Adipocyte (in vitro differentiated cells): ENCODE data around the gene VSIG10.

ENCODE experiments used
- DNase-seq: peaks from one replicate; pipeline ENCODE4 v3.0.0-alpha.2; 2015; ENCODE audit warnings: low read depth
- H3K27me3 ChIP-seq: replicated peaks from 2 replicates; pipeline ENCODE4 v1.7.0; 2013; ENCODE audit warnings: mild to moderate bottlenecking, low read length, moderate library complexity; ENCODE audit not compliant: control insufficient read depth, insufficient read depth
- H3K36me3 ChIP-seq: 2 replicates; pipeline ENCODE4 v1.7.0; 2013; ENCODE audit warnings: low read length, mild to moderate bottlenecking, moderate library complexity; ENCODE audit not compliant: control insufficient read depth, insufficient read depth, severe bottlenecking
- H3K4me1 ChIP-seq: 2 replicates; pipeline ENCODE4 v1.7.0; 2013; ENCODE audit warnings: mild to moderate bottlenecking, low read length, moderate library complexity; ENCODE audit not compliant: control insufficient read depth, insufficient read depth
- H3K4me3 ChIP-seq: 2 replicates; pipeline ENCODE4 v1.7.0; 2013; ENCODE audit warnings: mild to moderate bottlenecking, low read length, moderate library complexity
- H3K9ac ChIP-seq: 2 replicates; pipeline ENCODE4 v1.7.0; 2013; ENCODE audit warnings: mild to moderate bottlenecking, low read length, moderate library complexity
- H3K9me3 ChIP-seq: 2 replicates; pipeline ENCODE4 v1.7.0; 2013; ENCODE audit warnings: mild to moderate bottlenecking, low read length, moderate library complexity; ENCODE audit not compliant: control insufficient read depth

Gene VSIG10

GRCh38 chr12:118038137-118038536 lies 65.7 kb downstream of the VSIG10 start:
- Histone ChIP-seq H3K4me1 (peaks cover 21% of the 10 kb centered on the region), H3K9ac (no peak overlapping the region), H3K9me3 (no peaks in the 10 kb centered on the region), H3K27me3 (no peaks in the 10 kb centered on the region), H3K36me3 (peaks cover 94% of the 10 kb centered on the region), H3K4me3 (no peak overlapping the region)
- DNase-seq, result no peak

DNA sequence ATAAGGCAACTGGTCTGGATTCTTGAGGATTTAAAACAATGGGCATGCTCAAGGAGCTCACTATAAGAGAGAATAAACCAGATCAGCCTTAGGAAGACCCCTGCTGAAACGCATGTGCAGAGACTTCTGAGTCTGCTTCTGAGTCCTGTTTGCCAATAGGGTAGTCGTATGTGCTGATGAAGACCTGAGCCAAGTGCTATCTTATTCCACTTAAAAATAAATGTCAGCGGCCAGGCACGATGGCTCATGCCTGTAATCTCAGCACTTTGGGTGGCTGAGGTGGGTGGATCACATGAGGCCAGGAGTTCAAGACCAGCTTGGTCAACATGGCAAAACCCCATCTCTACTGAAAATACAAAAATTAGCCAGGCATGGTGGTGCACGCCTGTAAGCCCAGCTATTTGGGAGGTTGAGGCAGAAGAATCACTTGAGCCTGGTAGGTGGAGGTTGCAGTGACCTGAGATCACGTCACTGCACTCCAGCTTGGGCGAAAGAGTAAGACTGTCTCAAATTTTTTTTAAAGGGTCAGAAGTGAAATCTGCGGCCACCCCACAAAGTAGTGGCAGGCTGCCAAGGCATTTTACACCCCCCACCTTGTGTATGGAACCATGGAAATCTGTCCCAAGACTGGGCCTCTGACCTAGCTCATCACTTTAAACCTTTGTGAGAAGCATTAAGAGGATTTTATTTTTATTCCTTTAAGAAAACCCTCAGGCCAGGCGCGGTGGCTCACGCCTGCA lies 67.0 kb downstream of the VSIG10 start:
- H3K9me3 ChIP-seq, result no peaks in the 10 kb centered on the region
- no peak overlapping the region for H3K4me3 ChIP-seq
- H3K9ac ChIP-seq, result no peak overlapping the region
- no peak for DNase-seq
- H3K27me3 ChIP-seq, result no peaks in the 10 kb centered on the region
- H3K4me1 ChIP-seq, result peaks cover 21% of the 10 kb centered on the region
- peaks cover 94% of the 10 kb centered on the region for H3K36me3 ChIP-seq

GRCh38 chr12:118035190-118036041 lies 68.4 kb downstream of the VSIG10 start:
- Histone ChIP-seq H3K4me1 (peaks cover 21% of the 10 kb centered on the region), H3K9me3 (no peaks in the 10 kb centered on the region), H3K4me3 (no peak overlapping the region), H3K27me3 (no peaks in the 10 kb centered on the region), H3K9ac (no peak overlapping the region), H3K36me3 (peaks cover 96% of the 10 kb centered on the region)
- DNase-seq, result peak; percentile 20

DNA sequence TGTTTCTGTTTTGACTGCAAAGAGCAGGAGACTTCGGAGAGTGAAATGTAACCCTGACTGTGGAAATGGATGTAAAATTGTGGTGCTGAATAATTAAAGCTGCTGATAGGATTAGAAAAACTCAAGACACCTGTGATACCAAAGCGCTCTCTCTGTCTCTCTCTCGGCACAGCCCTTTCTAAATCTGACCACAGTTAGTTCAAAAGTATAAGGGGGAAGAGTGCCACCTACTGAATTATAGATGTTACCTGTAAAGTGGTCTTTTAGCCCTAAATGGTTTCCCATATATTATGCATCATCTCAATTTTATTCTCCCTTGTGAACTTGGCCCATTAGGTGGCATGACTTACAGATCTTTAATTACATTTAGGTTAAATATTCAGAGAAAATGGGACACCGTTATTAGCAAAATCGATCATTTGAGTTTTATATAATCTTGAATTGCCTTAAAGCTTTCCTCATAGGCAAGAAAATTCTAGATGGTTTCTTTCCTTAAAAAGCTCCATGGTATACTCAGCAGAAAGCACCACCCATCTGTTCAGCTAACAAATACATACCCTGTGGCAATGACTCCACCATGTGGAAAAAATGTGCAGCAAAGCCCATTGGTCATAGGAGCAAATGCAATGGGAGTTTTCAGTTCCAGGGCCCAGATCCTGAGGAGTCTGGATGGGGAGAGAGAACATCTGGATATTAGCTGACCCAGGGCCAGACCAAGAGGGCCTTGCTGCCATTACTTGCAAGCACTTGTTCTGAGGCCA lies 69.2 kb downstream of the VSIG10 start:
- Histone ChIP-seq H3K9ac (no peak overlapping the region), H3K4me1 (peaks cover 21% of the 10 kb centered on the region), H3K9me3 (no peaks in the 10 kb centered on the region), H3K27me3 (no peaks in the 10 kb centered on the region), H3K36me3 (peaks cover 99% of the 10 kb centered on the region), H3K4me3 (no peak overlapping the region)
- peak; percentile 68 for DNase-seq

DNA sequence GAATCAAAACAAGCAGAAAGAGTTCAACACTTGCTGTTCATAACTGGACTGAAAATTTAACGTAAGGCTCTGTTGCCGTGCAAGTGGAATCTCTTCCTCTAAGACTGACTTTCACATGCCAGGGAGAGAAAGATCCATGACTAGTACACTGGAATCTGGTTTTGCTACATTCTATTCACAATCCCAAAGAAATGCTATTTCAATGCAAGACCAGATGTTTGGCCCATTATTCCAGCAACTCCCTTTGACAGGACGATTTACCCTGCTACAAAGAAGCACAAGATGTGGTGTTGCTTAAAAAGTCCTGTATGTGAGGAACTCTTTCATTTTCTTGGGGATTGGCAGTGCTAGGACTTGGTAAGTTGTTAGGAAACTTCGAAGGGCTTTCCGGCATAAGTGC lies 69.9 kb downstream of the VSIG10 start:
- Histone ChIP-seq H3K9ac (no peak overlapping the region), H3K4me3 (no peak overlapping the region), H3K4me1 (peaks cover 21% of the 10 kb centered on the region), H3K27me3 (no peaks in the 10 kb centered on the region), H3K9me3 (no peaks in the 10 kb centered on the region), H3K36me3 (peaks cover 98% of the 10 kb centered on the region)
- DNase-seq, result no peak

DNA sequence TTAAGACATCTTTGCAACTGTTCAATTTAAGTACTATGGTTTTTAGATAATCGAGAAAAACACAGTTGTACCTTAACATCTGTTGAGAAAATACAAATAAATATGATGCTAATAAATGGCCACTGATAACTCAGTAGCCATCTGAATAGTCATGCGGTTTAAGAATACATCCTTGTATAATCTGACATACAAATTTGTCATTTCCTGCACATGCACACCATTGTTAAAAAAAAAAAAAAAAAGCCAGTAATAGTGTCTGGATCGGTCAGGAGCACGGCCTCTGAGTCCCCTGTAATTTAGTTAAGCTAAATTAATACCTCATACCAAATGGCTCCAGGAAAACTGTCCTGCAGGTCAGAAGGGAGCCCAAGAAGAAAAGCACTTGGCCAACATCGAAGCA lies 70.5 kb downstream of the VSIG10 start:
- H3K4me3 ChIP-seq, result no peak overlapping the region
- H3K36me3 ChIP-seq, result peaks cover 96% of the 10 kb centered on the region
- H3K9me3 ChIP-seq, result no peaks in the 10 kb centered on the region
- H3K4me1 ChIP-seq, result peaks cover 21% of the 10 kb centered on the region
- DNase-seq, result no peak
- H3K27me3 ChIP-seq, result no peaks in the 10 kb centered on the region
- H3K9ac ChIP-seq, result no peak overlapping the region

DNA sequence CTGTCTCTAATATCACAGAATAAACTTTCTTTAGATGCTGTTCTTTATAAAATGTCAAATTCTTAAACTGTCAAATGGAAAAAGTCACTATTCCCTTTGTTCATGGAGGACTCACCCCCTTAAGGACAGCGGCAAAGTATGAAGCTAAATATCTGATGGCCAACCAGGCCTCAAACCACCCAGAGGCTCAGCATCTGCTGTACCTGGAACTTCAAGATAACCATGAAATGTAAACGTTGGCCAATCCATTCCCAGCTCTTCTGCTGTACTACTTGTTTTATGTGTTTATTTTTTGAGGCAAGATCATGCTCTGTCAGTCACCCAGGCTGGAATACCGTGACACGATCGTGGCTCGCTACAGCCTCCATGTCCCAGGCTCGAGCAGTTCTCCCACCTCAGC lies 71.6 kb downstream of the VSIG10 start:
- Histone ChIP-seq H3K9me3 (no peaks in the 10 kb centered on the region), H3K4me1 (peaks cover 16% of the 10 kb centered on the region), H3K4me3 (no peak overlapping the region), H3K9ac (no peak overlapping the region), H3K36me3 (peaks cover 86% of the 10 kb centered on the region), H3K27me3 (no peaks in the 10 kb centered on the region)
- DNase-seq, result no peak

DNA sequence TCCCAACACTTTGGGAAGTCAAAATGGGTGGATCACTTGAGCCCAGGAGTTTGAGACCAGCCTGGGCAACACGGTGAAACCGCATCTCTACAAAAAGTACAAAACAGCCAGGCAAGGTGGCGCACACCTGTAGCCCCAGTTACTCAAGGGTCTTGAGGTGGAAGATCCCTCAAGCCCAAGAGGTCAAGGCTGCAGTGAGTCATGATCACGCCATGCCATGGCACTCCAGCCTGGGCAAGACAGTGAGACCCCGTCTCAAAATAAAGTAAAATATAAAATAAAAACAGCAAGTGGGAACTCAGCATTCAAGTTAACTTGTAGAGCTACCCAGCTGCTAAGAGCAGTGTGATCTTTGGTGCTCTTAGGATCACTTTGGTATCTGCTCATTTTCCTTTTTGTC lies 74.6 kb downstream of the VSIG10 start:
- Histone ChIP-seq H3K4me3 (no peak overlapping the region), H3K9me3 (no peaks in the 10 kb centered on the region), H3K27me3 (no peaks in the 10 kb centered on the region), H3K9ac (no peak overlapping the region), H3K36me3 (peaks cover 67% of the 10 kb centered on the region), H3K4me1 (peaks cover 8% of the 10 kb centered on the region)
- no peak for DNase-seq

GRCh38 chr12:118025168-118025567 lies 78.6 kb downstream of the VSIG10 start:
- Histone ChIP-seq H3K9ac (no peak overlapping the region), H3K4me3 (no peak overlapping the region), H3K27me3 (no peaks in the 10 kb centered on the region), H3K36me3 (peaks cover 40% of the 10 kb centered on the region), H3K9me3 (no peaks in the 10 kb centered on the region), H3K4me1 (no peaks in the 10 kb centered on the region)
- no peak for DNase-seq

DNA sequence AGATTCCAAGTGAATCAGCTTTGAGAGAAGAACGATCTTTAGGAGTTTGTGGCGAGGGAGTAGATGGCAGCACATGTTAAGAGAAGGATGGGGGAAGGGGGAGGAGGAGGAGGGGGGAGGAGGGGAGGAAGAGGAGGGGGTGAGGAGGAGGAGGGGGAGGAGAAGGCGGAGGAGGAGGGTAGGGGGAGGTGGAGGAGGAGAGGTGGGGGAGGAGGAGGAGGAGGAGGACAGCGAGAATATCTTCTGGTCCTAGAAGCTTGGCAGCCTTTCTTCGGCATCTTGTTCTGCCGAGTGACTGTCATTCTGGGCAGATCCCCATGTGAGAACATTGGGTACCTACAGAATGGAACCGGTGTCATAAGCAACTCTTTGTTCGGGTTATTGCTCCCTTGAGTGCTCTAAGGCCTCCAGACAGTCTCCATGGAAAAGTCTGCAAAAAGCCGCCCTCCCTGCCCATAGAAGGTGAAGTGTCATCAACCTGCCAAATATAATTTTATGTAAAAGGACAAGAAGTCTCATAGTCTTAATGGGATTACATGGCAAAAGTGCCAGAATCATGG lies 80.4 kb downstream of the VSIG10 start:
- Histone ChIP-seq H3K4me1 (no peaks in the 10 kb centered on the region), H3K27me3 (no peaks in the 10 kb centered on the region), H3K36me3 (peaks cover 33% of the 10 kb centered on the region), H3K9me3 (no peaks in the 10 kb centered on the region), H3K4me3 (no peak overlapping the region), H3K9ac (no peak overlapping the region)
- DNase-seq, result no peak

DNA sequence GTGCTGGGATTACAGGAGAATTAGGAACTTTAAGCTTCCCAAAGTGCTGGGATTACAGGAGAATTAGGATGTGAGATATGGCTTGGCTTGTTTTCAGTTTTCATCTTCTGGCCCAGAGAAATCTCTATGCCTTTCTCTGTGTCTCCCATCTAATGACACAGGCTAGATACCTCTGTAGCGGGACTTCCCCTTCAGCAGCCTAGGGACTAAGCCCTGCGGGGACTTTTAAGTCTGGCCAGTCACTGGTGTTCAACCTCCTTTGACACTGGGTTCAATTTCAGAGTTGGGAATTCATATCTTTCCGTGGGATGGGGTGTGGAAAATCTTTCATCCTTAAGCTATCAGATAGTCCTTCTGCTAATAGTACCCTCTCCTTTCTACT lies 81.1 kb downstream of the VSIG10 start:
- Histone ChIP-seq H3K36me3 (peaks cover 33% of the 10 kb centered on the region), H3K4me1 (no peaks in the 10 kb centered on the region), H3K9ac (no peak overlapping the region), H3K9me3 (no peaks in the 10 kb centered on the region), H3K4me3 (no peak overlapping the region), H3K27me3 (no peaks in the 10 kb centered on the region)
- no peak for DNase-seq
